ENCODE results near the gene ZC3HAV1L.
"Not testable (repeated sequence)": the region's sequence is repeated elsewhere in the genome, so short reads cannot be mapped to it uniquely, and the experiment has no call there.

Gene ZC3HAV1L, protein sequence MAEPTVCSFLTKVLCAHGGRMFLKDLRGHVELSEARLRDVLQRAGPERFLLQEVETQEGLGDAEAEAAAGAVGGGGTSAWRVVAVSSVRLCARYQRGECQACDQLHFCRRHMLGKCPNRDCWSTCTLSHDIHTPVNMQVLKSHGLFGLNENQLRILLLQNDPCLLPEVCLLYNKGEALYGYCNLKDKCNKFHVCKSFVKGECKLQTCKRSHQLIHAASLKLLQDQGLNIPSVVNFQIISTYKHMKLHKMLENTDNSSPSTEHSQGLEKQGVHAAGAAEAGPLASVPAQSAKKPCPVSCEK

DNA sequence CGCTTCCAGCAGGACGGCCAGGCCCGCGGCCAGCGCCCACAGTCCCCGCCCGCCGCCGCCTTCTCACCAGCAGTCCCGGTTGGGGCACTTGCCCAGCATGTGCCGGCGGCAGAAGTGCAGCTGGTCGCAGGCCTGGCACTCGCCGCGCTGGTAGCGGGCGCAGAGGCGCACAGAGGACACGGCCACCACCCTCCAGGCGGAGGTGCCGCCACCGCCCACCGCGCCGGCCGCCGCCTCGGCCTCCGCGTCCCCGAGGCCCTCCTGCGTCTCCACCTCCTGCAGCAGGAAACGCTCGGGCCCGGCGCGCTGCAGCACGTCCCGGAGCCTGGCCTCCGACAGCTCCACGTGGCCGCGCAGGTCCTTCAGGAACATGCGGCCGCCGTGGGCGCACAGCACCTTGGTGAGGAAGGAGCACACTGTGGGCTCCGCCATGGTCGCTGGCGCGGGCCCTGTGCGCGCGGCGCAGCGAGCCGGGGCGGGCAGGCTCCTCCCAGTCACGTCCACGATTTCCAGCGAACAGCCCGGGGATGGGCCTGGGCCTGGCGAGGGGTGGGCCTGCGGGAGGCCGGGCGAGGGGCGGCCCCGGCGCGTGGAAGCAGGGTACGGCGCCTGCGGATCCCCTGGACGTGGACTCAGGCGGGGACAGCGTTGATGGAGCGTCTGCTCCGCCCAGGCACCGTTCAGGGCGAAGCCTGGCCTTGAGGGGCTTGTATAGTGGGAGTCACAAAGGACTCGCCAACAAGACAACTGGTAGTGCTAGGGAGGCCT is at the start of gene ZC3HAV1L:
Gene ZC3HAV1L (minus strand): TSS at position 457 of the 768 bp plus-strand sequence. CDS start 25 bp downstream, at position 432.
- peak in 28 of 51 donors; percentile 1 to 54 (median 25) for DNase-seq

DNA sequence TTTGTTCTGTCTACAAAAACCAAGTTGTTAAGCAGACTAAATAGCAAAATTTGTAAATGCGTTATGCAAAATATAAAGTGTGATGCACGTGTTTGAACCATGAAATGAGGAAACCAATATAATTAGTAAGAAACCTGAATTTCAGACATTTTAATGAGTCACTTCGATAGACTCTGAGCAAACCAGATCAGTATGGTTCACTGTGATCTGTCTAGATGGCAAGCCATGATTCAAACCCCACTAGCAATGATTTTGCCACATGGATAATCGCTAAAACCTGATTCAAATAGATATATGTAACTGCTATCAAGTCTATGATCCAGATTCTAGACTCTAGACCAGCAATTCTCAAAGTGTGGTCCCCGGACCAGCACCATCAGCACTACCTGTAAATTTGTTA is 48.9 kb upstream of the ZC3HAV1L start:
- no peak for DNase-seq

DNA sequence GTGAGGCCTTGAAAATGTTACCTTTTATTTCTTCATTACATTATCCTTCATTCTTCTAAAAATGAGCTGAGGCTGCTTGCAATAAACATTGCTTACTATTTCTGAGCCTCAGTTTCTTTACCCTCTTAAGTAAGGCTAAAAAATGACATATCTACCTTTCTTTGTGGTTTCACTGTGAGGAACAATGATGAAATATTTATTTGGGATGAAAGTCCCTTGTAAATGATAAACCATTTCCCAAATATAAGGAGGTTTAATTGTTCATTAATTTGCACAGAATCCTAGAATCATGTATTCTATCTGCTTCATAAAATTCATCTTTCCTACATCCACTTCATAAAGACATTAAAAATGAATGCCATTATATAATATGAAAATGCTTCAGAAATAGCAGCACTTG is 45.7 kb upstream of the ZC3HAV1L start:
- DNase-seq, result no peak

DNA sequence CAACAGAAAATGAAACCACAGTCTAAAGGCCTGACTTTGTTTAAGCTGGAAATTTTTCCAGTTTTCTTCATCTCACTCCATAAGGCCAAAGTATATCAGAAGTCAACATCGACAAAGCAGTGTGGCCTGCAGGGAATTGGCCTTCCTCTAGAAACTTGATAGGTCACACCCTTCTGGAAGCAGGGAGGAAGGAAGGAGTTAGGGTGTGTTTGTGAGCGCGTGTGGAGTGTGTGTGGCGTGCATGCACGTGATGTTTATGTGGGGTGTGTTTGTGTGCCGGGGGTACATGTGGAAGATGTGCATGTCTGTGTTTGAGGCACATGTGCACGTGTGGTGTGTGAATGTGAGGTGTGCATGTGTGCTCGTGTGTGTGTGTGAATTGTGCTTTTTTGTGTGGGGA is 45.1 kb upstream of the ZC3HAV1L start:
- DNase-seq, result no peak

DNA sequence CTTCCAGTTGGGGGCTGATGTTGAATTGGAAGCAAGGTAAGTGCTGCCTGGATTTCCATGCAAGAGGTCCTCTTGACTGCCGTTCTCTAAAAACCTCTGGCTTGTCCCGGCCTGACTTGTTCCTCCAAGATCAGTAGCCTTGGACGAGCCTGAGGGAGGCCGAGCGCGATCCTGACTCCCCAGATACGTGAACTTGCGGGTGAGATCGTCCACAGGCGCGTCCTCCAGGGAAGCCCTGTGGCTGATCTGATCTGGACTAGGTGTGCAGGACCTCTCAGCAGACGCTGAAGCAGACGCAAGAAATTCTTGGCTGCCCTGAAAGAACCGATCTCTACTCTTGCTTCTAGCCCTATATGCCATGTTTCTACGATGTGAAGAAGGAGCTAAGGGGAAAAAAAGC is 44.0 kb upstream of the ZC3HAV1L start:
- no peak for DNase-seq

DNA sequence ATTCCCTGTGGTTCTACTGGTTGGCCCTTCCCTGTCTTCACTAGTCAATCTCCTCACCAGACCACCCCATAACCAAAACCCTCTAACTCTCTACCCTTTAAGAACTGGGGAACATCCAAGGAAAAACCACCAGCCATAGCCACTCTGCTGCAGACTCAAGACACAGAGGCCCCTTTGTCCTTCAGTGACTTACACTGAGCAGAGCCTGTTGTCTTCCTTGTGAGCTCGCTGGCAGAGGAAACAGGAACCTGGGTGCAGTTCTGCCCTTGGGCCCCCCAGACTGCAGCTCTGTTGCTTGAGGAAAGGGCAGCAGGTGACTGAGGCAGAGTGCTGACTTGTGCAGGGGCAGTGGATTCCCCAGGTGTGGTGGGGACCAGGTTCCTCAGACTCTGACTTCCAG is 43.1 kb upstream of the ZC3HAV1L start:
- peak in 13 of 51 donors; percentile 3 to 44 (median 23) for DNase-seq

DNA sequence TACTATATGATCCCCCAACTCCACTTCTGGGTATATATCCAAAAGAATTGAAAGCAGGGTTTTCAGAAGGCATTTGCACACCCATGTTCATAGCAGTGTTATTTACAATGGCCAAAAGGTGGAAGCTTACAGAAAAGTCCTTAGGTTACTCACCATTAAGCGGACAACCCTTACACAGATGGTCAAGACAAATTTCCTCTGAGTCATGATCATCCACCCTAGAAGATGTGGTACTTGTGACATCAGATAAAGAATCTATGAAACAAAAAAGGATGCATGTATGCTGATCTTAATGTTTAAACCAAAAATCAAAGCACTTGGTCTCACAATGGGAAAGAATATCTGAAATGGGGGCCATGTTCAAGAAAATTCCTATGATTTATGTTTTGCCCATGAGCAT is 42.6 kb upstream of the ZC3HAV1L start:
- no peak for DNase-seq

DNA sequence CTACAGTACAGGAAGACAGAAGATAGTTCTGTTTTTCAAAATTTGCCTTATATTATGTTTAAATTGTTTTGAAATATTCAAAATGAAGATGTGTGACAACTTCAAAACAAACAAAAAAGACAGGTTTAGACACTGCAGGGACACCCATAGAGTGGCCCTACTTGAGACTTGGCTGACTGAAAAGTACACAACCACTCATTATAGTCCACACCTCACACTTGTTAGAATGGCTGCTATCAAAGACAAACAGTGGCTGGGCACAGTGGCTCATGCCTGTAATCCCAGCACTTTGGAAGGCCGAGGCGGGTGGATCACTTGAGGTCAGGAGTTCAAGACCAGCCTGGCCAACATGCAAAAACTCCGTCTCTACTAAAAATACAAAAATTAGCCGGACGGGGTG is 41.9 kb upstream of the ZC3HAV1L start:
- not testable (repeated sequence) for DNase-seq

DNA sequence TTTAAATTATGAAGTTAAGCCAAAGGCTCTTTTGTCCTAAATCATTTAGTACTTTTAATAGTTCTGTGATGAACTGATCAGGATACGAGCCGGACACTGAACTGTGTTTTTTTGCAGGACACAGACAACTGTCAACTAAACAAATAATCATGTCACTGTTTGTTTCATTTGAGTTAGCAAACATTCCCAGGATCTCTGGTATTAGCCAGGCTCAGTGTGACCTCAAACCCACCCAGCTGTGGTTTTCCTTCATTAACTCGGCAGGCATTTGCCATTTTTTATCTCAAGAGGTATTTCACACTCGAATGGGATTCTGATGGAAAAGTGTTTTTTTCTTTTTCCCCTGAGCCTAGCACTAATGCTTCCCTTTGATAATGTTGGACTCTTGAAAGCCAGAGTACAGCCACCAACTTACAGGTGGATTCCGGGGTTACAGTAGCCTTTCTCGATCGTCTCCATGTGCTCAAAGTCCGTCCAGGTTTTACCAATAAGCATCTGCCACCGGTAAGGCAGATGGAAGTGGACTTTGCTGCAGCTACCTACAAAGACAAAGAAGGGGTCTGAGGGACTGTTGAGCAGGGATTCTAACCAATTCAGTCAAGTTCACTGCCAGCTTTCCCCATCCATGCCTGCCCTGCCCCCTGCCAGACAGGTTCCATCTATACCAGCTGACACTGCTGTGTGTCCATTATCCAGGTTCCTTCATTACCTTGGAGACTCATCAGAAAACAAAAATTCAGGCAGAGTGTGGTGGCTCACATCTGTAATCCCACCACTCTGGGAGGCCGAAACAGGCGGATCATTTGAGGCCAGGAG is 40.2 kb upstream of the ZC3HAV1L start:
- no peak for DNase-seq

DNA sequence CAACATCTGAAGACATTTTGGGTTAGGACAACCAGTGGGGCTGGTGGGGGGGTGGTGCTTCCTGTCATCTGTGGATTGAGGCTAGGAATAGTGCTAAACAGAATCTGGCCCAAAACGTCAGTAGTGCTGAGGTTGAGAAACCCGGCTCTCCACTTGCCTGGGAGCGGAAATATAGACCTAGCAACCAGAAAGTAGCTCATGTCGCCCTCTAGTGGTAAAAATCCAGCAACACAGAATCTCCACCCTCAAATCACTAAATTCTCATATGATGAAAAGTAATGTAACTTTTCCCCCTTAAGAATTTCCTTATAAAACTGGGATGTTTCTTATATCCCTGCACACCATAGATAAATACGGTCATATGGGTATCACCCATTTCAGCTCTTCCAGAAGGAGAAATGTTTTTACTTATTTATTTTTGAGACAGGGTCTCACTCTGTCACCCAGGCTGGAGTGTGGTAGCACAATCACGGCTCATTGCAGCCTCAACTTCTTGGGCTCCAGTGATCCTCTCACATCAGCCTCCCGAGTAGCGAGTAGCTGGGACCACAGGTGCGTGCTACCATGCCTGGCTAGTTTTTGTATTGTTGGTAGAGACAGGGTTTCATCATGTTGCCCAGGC is 39.3 kb upstream of the ZC3HAV1L start:
- DNase-seq, result peak in 39 of 51 donors; percentile 1 to 76 (median 26)

DNA sequence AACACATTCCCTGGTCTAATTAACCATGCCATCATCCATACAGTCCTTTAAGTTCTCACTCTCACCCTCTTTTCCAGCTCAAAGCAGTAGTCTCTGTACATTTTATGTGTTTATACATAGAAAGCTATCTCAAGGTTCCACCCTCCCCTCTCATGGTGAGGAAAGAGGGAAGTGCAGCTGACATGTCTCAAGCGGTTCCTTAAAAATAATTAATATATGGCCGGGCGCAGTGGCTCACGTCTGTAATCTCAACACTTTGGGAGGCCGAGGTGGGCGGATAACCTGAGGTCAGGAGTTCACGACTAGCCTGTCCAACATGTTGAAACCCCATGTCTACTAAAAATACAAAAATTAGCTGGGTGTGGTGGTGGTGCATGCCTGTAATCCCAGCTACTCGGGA is 37.0 kb upstream of the ZC3HAV1L start:
- no peak for DNase-seq

DNA sequence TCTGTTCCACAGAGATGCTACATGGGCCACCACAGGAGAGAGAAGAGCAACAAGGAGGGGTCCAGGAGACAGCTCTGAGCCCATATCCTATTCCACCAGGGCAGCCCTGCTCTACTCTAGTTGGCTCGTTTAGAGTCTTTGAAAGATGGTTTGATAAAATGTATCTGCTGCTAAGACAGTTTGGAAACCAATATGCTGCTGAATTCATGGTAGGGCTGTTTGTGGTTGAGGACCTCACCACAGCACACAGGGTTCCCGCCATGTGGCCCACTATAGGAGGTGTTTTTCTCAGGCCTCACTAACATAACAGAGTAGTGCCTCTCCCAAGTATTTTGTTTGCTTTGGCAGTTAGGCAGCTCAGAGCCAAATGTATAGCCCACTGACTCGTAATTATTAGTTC is 35.8 kb upstream of the ZC3HAV1L start:
- no peak for DNase-seq

DNA sequence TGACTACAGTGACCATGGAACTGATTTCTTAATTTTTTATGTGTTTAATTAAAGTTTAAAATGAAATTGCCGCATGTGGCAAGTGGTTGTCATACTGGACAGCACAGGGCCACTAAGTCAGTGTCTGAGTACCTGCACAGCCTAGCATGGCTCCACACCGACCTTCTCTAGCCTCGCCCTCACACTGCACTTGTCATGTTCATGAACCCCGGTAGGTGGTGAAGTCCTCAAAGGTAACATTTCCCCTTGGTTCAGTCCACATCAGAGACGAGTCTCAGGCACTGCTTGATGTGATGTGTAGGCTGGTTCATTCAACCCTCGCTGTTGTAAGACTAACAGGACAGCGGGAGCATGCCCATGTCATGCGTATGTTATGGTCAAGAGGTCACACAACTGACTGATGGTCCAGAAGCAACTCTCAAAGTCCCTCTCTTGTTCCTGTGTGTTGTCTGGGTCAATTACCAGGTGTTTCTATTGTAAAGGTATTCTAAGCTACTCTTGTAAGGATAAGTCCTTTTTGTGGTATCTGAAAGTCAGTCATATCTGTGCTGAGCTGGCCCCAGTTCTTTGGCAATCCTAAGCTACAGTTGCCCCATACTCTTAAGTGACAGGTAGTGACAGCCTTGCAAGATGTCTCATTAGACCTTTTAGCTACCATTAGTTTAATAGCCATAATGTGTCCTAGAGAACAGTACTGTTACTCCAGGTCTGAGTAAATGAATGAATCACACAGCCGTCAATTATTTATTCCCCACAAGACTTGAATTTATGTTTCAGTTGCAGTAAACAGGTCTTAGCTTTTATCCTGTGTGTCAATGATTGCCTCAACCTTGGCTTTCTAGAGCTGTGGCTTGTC is 32.9 kb upstream of the ZC3HAV1L start:
- no peak for DNase-seq

DNA sequence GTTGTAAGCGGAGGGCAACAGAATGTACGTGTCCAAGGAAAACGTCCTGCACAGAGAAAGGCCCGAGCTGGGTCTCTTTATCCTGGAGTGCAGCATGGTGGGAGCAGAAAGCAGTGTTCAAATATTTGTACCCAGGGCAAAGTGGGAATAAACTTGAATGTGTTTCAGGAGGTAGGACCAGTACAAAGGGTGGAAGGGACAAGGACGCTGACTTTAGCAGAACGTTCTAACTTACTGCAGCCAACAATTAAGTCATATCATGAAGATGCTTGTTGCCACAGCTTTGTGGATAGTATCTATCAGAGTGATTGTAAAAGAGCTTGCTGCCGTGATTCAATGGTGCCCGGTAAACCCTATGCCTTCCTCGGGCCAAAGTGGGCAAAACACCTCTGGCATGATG is 30.5 kb upstream of the ZC3HAV1L start:
- no peak for DNase-seq

DNA sequence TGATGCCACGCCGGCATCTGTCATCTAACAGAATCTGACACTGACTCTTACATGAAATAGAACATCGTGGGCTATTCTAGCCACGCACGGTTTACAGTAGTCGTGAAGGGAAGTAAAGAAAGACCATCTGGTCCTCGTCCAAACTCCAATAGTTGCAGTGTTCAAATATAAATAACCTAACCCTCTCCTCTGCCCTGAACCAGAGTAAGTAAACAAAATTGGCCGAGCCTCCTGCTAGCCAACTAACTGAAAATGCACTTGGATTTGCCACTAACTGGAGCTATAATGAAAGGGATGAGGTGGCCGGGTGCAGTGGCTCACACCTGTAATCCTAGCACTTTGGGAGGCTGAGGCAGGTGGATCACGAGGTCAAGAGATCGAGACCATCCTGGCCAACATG is 29.5 kb upstream of the ZC3HAV1L start:
- no peak for DNase-seq

DNA sequence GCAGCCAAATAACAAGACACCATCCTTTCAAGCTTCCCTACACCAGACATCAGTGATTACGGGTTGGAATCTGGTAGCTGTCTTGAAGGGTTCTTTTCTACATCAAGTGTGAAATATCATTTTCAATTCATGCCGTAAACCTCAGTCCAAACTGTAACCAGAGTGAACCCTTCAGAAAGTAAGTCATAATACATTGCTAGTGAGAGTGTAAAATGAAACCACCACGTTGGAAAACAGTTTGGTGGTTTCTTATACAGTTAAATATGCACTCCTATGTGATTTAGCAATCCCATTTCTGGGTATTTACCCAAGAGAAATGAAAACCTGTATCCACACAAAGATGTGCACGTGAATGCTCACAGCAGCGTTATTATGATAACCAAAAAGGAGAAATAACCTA is 25.6 kb upstream of the ZC3HAV1L start:
- DNase-seq, result no peak

DNA sequence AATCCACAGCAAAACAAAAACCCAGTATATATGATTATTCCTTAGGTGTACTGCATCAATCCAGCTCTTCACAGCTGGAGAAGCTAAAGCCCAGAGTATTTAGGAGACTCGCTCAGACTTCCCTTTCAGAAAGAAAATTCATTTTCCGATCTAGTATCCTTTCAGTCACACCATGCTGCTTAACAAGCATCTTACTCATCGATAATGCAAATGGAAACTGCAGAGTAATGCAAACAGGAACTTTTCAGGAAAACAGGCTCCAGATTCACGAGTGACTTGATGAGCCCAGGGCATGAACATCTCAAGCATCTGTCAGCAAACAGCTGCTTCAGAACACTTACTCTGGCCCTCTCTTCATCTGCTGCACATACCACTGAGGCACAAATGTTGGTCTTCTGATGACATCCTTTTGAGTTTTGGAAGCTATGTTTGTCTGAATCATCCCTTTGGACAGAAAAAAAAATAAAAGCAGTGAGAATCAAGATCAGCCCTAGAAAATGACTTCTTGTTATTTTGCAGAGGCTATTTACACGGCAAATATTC is 24.9 kb upstream of the ZC3HAV1L start:
- no peak for DNase-seq

DNA sequence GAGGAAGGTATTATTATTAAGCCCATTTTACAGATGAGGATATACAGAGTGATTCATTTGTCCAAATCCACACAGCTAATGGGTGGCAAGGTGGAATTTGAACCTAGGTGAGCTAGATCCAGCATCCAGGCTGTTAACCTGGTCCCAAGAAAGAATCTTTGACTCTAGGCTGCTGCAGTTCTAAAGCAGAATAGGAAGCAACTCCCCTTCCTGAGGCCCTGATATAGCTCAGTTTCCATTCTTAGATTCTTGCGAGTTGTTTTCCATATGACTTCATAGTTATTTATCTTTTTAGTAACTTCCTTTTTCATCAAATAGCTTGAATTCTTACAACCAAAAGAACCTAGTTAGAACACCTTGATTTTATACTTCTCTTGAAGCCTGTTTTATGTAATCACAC is 24.1 kb upstream of the ZC3HAV1L start:
- no peak for DNase-seq

DNA sequence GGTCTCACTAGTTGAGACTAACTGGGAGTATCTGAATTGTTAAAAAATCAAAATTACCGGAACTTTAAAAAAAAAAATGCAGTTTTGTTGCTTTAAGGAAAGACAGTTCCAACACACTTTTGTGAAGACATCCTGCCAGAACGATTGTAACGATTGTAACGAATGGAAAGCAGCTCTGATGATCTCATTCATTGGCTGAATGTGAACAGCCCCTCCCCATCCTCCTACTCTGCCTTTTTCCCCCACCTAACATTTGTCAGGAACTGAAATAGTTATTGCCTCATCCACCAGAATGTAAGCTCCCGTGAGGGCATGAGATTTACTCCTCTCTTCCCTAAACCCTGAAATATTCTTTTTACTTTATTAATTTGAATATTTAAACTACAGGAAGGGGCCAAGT is 23.1 kb upstream of the ZC3HAV1L start:
- DNase-seq, result no peak

DNA sequence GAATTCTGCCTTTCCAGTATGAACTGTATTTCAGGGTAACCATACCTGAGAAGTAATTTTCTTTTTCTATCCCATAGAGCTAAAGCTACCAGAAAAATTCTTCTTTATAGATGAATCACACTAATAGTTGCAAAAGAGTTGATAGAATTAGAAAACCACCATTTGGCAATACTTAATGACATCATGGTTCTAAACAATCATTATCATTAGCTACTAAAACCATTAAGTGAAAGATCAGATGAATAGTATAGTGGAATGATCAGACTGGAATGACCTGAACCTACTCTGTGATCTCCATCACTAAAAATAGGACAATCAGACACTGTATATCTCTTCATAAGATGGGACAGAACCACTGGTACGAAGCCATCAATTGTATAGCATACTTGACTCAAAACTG is 19.8 kb upstream of the ZC3HAV1L start:
- no peak for DNase-seq

Data from hypothalamus (tissue), 51 donors.